22Rv1 (cell line): ENCODE results near the gene VDAC2.

Source experiments
- ZFX ChIP-seq: fragments of 450-650 bp; IDR thresholded peaks from 2 replicates; pipeline ENCODE4 v1.6.1; 2017; ENCODE audit warnings: antibody characterized with exemption, borderline replicate concordance
- TF ChIP-seq, protein P1 (sequence below): fragments of 450-650 bp; IDR thresholded peaks from 2 replicates; pipeline ENCODE4 v1.5.1; 2017; ENCODE audit warnings: mild to moderate bottlenecking

DNA sequence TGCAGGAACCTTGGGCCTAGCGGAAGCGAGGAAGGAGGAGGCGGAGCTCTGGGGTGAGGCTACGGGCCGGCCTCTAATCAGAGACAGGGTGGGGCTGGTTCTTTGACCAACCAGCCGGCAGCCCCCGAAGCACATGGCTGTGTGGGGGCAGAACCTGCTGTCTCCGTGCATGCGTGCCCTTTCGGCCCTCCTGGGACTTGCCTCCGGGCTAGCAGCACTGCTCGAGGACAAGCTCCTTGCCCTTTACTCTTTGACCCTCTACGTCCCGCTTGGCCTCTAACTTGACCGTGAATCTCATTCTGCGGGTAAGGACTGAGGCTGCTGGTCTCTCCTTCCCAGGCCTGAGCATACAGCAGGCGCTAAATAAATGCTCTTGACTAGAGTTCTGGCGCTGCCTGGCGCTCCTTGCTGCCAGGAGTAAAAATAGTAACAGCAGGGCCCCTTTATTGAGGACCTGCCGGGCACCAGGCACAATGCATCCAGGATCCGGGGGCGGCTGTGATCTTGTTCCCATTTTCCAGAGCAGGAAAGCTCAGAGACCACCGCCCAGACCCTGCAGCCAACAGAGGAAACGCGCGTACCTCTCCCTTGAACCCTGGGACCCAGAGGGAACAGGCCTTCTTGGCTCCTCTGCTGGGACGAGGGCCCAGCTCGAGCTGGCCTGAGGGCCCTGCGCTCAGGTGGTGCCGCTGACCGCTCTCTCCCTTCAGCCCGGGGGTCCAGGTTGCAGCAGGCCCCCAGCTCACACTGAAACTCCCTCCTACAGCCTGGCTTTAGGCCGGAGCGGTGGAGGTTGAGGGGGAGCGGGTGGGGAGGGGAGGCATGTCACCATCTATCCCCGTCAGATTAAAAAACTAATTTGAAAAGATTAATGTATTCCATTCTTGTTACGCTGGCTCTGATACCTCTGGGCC lies 27.8 kb downstream of the VDAC2 start:
- TF ChIP-seq, protein P1, sequence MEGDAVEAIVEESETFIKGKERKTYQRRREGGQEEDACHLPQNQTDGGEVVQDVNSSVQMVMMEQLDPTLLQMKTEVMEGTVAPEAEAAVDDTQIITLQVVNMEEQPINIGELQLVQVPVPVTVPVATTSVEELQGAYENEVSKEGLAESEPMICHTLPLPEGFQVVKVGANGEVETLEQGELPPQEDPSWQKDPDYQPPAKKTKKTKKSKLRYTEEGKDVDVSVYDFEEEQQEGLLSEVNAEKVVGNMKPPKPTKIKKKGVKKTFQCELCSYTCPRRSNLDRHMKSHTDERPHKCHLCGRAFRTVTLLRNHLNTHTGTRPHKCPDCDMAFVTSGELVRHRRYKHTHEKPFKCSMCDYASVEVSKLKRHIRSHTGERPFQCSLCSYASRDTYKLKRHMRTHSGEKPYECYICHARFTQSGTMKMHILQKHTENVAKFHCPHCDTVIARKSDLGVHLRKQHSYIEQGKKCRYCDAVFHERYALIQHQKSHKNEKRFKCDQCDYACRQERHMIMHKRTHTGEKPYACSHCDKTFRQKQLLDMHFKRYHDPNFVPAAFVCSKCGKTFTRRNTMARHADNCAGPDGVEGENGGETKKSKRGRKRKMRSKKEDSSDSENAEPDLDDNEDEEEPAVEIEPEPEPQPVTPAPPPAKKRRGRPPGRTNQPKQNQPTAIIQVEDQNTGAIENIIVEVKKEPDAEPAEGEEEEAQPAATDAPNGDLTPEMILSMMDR: no peak
- no peak for TF ChIP-seq ZFX
